ENCODE results near the gene DCTN2.

DCTN2 gene

GRCh38 chr12:57485695-57486094 lies 61.3 kb downstream of the DCTN2 start:
- Histone ChIP-seq H3K4me2 (no peak overlapping the region), H3K4me3 (no peak overlapping the region), H4K20me1 (peaks cover 18% of the 10 kb centered on the region; the same call in 1 of the 2 replicates), H3K4me1 (peaks cover 22% of the 10 kb centered on the region), H3K9me3 (no peaks in the 10 kb centered on the region), H3K27me3 (no peaks in the 10 kb centered on the region), H3K36me3 (peaks cover 20% of the 10 kb centered on the region), H3K9ac (no peak overlapping the region), H3K27ac (no peak overlapping the region)
- no peak for TF ChIP-seq Cebpa-rat (IDR thresholded peaks at IDR 0.05)

DNA sequence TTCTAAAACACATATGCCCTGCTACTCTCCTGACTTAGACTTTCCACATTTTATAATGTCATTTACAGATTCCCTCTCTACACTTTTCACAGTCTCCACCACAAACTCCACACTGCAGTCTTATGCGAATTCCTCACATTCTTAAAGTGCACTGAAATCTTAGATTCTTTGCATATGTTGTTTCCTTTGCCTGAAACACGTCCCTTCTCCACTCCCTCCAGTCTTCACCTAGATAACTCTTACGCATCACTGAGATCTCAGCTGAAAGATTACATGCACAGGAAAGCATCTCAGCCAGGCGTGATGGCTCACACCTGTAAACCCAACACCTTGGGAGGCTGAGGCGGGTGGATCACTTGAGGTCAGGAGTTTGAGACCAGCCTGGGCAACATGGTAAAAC lies 63.5 kb downstream of the DCTN2 start:
- Histone ChIP-seq H3K9ac (no peak overlapping the region), H3K9me3 (no peaks in the 10 kb centered on the region), H3K27ac (no peak overlapping the region), H3K4me3 (no peak overlapping the region), H3K27me3 (no peaks in the 10 kb centered on the region), H4K20me1 (no peaks in the 10 kb centered on the region), H3K4me2 (no peak overlapping the region), H3K4me1 (peaks cover 30% of the 10 kb centered on the region), H3K36me3 (no peaks in the 10 kb centered on the region)
- TF ChIP-seq Cebpa-rat (IDR thresholded peaks at IDR 0.05) = no peak

- Histone ChIP-seq H3K4me3 (no peak overlapping the region), H3K4me2 (no peak overlapping the region), H3K27me3 (no peaks in the 10 kb centered on the region), H3K36me3 (no peaks in the 10 kb centered on the region), H4K20me1 (no peaks in the 10 kb centered on the region), H3K27ac (no peak overlapping the region), H3K4me1 (peaks cover 42% of the 10 kb centered on the region), H3K9ac (no peak overlapping the region), H3K9me3 (no peaks in the 10 kb centered on the region)
- TF ChIP-seq Cebpa-rat (IDR thresholded peaks at IDR 0.05) = no peak
Measured at GRCh38 chr12:57481671-57482070, 65.3 kb downstream of the DCTN2 start.
